Activated T-helper 1 cell treated with anti-CD3 and anti-CD28 coated beads, Interleukin-2, amount 50 U/mL, for 16 hours (primary cell): ENCODE data around the gene SHCBP1.
"Not testable (repeated sequence)": the region's sequence is repeated elsewhere in the genome, so short reads cannot be mapped to it uniquely, and the experiment has no call there.

ENCODE experiments used
- DNase-seq, 2 donors: peaks; one replicate each; pipeline ENCODE4 v3.0.0-alpha.2; 2020; ENCODE audit warnings: low read depth in 1 of 2, low spot score in 1 of 2

Gene SHCBP1, protein sequence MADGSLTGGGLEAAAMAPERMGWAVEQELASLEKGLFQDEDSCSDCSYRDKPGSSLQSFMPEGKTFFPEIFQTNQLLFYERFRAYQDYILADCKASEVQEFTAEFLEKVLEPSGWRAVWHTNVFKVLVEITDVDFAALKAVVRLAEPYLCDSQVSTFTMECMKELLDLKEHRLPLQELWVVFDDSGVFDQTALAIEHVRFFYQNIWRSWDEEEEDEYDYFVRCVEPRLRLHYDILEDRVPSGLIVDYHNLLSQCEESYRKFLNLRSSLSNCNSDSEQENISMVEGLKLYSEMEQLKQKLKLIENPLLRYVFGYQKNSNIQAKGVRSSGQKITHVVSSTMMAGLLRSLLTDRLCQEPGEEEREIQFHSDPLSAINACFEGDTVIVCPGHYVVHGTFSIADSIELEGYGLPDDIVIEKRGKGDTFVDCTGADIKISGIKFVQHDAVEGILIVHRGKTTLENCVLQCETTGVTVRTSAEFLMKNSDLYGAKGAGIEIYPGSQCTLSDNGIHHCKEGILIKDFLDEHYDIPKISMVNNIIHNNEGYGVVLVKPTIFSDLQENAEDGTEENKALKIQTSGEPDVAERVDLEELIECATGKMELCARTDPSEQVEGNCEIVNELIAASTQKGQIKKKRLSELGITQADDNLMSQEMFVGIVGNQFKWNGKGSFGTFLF

DNA sequence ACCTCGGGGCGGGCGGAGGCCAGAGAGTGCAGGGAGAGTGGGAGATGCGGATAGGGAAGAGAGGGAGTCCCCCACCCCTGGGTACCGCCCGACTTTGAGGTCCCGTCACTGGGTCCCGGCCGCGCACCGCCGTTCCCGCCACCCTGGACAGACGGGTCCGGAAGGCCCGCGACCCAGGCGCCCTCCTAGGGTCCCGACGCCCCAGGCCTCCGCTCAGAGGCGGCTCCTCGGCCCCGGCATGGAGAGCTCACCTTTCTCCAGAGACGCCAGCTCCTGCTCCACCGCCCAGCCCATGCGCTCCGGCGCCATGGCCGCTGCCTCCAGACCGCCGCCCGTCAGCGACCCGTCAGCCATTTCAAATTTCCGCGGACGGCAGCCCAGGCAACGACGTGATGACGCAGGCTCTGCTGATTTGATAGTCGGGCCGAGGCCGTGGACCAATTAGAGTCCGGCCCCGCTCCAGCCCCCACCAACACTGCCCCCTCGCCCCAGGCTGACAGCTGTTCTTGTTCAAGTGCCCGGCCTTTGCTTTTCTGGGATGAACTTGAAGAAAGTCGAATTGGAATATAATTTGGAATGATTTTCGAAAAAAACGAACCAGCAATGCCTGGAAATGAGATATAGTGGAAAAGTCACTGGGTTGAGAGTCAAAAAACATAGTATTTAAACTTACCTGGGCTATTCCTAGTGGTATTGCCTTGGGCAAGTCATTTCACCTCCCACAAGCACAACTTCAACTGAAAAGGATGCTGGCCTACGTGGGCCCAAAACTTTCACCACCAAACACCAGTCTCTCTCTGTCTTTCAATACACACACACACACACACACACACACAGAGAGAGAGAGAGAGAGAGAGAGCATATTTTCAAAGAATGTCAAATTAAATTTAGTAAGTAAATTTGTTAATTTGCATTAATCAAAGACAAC is at the start of gene SHCBP1:
SHCBP1 (minus strand) TSS at position 374 of the 928 bp plus-strand sequence; CDS start at position 354, 20 bp downstream.
- DNase-seq = peak; percentile 30 to 40

GRCh38 chr16:46662123-46662522 is 40.9 kb upstream of the SHCBP1 start:
- no peak for DNase-seq

DNA sequence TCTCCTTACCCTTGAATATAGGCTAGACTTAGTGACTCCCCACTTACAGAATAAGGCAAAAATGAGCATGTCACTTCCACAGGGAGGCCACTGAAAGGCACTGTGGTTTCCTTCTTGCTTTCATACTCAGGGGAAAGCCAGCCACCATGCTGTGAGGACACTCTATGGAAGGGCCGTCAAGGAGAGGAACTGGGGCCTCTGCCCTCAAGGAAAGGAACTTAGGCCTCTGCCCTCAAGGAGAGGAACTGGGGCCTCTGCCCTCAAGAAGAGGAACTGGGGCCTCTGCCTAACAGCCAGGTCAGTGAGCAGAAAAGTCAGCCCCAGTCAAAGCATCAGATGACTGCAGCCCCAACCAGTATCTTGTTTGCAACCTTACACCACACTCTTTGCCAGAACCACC is 37.7 kb upstream of the SHCBP1 start:
- DNase-seq = no peak

- no peak for DNase-seq
Observed at GRCh38 chr16:46651305-46651704, 30.1 kb upstream of the SHCBP1 start.

GRCh38 chr16:46650254-46650623 is 29.1 kb upstream of the SHCBP1 start:
- DNase-seq = no peak

GRCh38 chr16:46649588-46650253 is 28.5 kb upstream of the SHCBP1 start:
- DNase-seq = no peak

DNA sequence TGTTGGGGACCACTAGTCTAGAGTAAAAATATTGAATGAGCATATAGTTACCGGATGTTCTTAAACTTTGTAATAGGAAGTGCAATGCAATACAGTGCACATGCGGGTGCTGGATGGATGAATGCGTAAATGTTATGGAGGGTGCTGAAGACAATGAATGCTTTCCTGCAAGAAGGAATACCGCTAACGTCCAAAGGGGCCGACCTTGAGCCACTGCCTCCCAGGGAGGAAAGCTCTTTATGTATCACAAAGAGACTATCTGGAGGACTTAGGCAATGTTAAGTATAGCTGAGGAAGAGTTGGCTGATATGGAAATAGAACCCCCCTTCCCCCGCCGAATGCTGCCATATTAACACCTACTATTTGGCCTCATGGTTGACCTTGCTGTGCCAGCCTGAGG is 27.5 kb upstream of the SHCBP1 start:
- DNase-seq = no peak

GRCh38 chr16:46638947-46639925 is 18.1 kb upstream of the SHCBP1 start:
- DNase-seq = no peak

GRCh38 chr16:46632778-46633733 is 11.9 kb upstream of the SHCBP1 start:
- DNase-seq = no peak

- DNase-seq = no peak
Observed at GRCh38 chr16:46629331-46630219, 8.4 kb upstream of the SHCBP1 start.

DNA sequence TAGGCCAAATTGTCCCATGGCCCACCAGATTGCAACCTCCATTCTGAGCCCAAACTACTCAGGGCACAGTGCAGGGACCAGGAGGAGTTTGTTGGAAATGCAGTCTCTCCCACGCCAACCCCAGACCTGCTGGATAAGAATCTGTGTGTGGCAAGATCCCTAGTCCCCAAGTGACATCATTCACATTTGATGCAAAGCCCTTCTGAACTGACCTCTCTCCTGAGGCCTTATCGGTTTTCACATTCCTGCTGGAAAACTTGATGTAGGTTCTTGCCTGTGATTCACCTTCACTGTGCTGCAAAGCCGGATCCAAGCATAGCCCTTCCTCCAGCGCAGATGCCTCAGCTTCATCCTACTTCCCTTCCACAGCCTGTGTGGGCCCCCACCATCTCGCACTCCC is 6.6 kb upstream of the SHCBP1 start:
- DNase-seq = no peak

DNA sequence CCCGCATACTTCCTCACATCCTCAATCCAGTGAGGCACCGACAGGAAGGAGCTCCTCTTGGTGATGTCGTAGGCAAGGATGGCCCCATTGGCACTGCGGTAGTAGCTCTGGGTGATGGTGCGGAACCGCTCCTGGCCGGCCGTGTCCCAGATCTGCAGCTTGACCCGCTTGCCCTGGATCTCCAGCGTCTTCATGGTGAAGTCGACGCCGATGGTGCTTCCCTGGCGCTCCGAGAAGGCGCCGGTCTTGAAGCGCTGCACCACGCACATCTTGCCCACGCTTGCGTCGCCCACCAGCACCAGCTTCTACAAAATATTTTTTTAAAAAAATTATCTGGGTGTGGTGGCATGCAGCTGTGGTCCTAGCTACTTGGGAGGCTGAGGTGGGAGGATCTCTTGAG is 5.5 kb upstream of the SHCBP1 start:
- DNase-seq = not testable (repeated sequence)

GRCh38 chr16:46624862-46625261 is 3.7 kb upstream of the SHCBP1 start:
- not testable (repeated sequence) for DNase-seq

DNA sequence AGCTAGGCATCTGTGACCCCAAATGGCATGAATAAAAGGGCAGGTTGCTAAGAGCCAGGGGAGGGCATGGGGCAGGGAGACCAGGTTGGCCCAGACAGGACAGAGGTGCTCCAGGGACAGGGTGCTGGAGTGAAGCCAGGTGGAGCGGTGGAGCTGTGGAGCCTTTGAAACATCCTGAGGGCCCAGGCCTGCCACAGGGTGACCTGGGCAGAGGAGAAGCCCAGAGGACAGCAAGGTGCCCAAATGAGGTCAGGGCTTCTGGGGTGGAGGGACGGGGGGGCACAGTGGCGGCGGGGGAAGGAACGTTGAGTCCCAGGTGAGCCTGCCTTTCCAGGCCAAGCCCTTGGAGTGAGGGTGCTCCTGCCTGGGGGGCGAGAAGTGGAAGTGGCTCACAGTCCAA is 2.5 kb upstream of the SHCBP1 start:
- not testable (repeated sequence) for DNase-seq

- not testable (repeated sequence) for DNase-seq
Observed at GRCh38 chr16:46623246-46623645, 2.1 kb upstream of the SHCBP1 start.

DNA sequence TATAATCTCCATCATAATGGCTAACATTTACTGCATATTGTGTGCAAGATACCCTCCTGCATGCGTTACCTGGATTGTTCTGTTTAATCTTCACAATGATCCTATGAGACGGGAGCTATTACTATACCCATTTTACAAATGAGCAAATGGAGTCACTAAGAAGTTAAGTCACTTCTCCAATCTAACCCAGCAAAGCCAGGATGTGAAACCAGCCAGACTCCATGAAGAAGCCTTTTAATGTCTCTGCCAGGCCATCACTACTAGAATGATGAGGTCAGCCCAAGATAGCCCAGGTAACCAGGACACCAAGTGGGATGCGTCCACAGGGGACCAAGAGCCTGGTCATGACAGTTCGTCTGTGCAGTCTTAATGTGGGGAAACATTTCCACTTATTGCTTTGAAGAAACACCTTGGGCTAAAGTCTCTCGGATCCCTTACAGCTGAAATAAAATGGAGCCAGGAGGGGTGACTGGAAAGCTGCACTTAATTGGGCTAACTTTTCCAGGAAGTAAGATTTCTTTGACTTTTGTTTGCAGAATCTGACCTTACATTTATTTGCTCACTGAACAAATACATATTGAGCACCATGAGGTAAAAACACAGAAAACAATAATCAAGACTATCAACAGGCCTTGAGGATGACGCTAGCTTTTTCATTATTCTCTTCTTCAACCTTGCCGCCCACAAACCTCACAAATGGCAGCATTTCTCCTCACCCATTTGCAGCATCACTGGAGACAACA is 926 bp upstream of the SHCBP1 start:
- DNase-seq = no peak
